GM21367 (cell line): ENCODE measurements around the gene GREB1L.
"Not testable (repeated sequence)": the region's sequence is repeated elsewhere in the genome, so short reads cannot be mapped to it uniquely, and the experiment has no call there.

Experiments used
- ATAC-seq: cut with Tn5 transposase; IDR thresholded peaks from one replicate; pipeline ENCODE4 v1.9.1; 2021; ENCODE audit not compliant: unreplicated experiment

Gene GREB1L

GRCh38 chr18:21362831-21363230, 120.8 kb downstream of the GREB1L start:
- no peak for ATAC-seq

DNA sequence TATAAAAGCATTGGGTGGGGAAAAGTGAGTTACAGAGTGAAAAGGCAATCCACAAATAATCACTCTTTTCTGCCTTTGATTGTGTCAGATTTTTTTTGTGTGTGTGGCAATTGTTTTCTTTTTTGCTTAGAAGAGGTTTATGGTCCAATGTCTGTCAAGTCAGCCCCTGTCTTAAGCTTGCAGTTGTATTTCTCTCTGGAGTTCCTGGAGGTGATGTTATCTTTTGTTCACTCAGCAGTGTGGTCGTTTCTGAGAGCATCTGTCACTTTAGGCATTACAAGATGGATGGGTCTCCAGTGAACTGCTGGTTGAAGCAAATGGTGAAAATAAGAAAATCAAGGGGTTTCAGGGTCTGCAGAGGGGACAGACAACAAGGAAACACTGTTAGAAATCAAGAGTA, 121.3 kb downstream of the GREB1L start:
- ATAC-seq, result no peak

- ATAC-seq, result no peak
These were observed 122.4 kb downstream of the GREB1L start for GRCh38 chr18:21364471-21364870.

- no peak for ATAC-seq
These were observed 124.9 kb downstream of the GREB1L start for GRCh38 chr18:21366896-21367295.

DNA sequence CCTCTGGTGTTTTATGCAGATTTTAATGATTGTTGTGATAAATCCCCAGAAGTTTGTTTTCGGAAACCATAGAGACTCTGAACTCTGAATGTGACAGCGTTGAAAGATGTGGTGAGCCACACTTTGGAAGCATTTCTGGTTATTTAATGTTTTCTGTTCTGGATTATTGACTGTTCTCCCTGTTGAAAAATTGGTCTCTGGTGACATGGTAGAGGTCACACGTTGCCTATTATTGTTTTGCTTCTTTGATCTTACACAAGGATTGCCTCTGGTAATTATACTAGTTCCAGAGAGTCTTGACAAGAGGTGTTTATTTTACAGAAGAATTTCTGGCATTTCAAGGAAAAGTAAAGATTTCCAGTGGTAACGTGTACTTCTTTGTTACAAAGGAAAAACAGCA, 127.1 kb downstream of the GREB1L start:
- ATAC-seq, result no peak

GRCh38 chr18:21369597-21369996, 127.6 kb downstream of the GREB1L start:
- not testable (repeated sequence) for ATAC-seq

- no peak for ATAC-seq
These were observed 141.0 kb downstream of the GREB1L start for GRCh38 chr18:21383031-21383430.

GRCh38 chr18:21386523-21387240, 144.7 kb downstream of the GREB1L start:
- no peak for ATAC-seq

DNA sequence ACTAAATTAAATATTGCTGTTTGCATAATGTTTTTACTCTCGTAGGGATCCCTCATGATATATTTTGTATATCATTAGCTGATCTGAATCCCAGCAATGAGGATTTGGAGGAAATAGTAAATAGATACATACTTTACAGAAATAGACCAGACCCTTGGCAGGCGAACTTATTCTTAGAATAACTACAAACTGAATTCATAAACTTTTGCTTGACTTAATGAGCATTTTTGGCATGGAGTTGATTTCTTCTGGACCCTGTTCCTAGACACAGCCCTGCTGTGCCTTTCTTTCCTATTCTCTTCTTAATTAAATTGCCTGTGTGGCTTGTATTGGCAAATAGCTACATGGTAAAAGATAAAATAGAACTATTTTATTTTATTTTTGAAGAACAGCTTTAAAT, 145.9 kb downstream of the GREB1L start:
- no peak for ATAC-seq

GRCh38 chr18:21389283-21389682, 147.3 kb downstream of the GREB1L start:
- ATAC-seq, result no peak

DNA sequence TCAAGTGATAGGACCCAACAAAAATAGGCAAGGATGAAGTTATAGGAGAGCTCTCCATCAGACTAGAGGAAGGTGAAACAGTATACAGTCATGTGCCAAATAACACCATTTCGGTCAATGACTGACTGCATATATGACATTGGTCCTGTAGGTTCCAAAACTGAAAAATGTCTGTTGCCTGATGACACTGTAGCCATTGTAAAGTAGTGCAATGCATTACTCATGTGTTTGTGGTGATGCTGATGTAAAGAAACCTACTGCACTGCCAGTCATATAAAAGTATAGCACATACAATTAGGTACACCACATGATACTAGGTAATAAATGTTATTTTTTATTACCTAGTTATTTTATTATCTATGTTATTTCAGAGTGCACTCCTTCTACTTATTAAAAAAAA, 147.9 kb downstream of the GREB1L start:
- ATAC-seq, result no peak

DNA sequence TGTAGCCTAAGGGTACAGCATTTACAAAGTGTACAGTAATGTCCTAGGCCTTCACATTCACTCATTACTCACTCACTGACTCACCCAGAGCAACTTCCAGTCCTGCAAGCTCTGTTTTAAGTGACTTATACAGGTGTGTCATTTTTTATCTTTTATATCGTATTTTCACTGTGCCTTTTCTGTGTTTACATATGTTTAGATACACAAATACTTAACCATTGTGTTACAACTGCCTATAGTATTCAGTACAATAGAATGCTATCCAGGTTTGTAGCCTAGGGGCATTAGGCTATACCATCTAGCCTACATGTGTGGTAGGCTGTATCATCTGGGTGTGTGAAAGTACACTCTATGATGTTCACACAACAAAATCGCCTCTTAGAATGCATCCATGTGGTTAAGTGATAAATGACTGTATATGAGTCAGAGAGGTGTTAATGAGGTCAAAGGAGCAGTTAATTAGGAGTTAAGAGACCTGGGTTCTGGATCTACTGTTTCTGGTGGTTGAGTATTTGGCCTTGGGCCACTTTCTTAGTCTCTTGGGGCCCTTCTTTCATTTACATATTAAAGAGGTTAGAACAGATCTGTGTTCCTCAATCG, 149.1 kb downstream of the GREB1L start:
- ATAC-seq, result no peak

DNA sequence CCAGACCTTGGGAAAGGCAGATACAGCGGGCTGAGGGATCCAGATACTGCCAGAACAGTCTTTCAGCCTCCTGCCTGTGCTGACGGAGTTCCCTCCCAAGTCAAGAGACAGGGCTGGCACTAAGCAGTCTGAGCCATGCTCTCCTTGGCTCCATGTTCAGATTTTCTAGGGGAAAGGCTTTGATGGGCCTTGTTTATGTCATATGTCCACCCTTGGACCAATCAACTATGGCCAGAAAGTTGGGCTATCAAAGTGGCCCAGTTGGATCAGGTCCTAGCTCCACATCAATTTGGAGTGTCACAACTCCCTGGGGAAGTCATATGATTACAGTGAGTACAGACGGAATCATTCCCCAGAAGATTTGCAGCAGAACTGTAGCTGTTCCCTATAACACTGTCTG, 152.0 kb downstream of the GREB1L start:
- no peak for ATAC-seq

DNA sequence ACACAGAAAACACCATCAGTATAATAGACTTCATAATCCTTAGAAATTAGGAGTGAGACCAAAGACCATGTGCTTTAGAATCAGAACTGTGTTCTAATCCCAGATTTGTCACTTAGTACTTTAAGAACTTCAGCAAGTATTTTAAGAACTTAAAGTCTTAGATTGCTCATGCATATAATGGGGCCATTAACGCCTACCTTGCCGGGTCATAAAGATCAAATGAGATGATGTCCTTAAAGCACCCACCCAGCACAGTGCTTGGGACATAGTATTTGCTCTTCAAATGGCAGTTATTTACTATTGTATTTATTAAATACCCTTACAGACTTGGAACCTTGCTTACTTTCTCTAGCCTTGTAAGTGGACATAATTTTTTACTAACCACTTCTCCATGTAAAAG, 156.1 kb downstream of the GREB1L start:
- no peak for ATAC-seq

DNA sequence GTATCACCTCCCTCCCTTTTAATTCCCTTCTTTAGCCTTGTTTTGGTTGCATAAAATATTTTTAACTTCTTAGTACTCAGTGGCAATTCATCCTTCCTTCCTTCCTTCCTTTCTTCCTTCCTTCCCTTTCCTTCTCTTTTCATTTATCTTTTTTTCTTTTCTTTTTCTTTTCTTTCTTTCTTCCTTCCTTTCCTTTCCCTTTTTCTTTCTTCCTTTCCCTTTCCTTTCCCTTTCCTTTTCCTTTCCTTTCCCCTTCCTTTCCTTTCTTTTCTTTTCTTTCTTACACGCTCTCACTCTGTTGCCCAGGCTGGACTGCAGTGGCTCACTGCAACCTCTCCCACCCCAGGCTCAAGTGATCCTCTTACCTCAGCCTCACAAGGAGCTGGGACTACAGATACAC, 160.2 kb downstream of the GREB1L start:
- ATAC-seq, result no peak

GRCh38 chr18:21404426-21404825, 162.4 kb downstream of the GREB1L start:
- no peak for ATAC-seq

GRCh38 chr18:21406116-21406515, 164.1 kb downstream of the GREB1L start:
- no peak for ATAC-seq

DNA sequence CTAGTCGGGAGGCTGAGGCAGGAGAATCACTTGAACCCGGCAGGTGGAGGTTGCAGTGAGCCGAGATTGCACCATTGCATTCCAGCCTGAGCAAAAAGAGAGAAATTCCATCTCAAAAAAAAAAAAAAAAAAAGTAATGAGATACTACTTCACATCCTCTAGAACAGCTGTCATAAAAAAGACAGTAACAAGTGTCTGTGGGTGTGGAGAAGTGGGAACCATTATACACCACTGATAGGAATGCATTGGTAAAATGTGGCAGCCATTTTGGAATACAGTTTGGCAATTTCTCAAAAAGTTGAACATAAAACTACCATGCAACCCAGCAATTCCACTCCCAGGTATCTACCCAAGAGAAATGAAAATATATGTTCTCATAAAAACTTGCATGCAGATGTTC, 166.6 kb downstream of the GREB1L start:
- no peak for ATAC-seq

DNA sequence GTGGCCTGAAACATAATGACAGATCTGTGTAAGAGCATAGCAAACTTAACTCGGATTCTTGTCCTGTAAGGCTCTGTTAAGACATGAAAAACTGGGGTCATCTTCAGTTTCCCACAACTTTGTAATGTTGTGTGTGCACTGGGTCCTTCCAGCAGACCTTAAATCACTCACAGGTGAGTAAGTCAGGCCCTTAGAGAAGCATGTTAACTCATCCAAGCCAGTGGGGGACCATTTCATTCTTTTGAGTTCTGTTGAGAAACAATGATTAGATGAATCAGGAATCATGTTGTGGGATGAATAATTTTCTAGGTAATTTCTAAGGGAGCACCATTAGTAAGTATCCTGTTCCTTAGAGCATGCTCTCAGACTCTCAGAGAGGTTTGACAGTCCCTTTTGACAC, 191.4 kb downstream of the GREB1L start:
- no peak for ATAC-seq

GRCh38 chr18:21439431-21439846, 197.4 kb downstream of the GREB1L start:
- ATAC-seq, result no peak

DNA sequence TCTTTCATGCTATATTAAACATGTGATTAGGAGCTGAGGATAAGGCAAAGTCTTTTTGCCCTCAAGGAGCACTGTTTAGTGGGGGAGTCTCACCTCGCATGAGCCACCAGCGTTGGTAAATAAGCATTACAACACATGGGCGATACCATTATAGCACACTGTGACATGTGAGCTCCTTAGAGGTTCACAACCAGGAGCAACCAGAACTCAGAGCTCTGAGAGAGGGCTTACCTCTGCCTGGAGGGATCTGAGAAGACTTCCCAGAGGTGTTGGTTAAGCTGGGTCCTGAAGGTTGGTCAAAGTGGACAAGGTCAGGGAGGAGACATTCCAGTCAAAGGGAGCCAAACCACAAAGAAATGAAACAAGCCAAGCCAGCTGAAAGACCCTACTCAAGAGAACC, 199.6 kb downstream of the GREB1L start:
- ATAC-seq, result no peak

GRCh38 chr18:21443776-21444464, 201.9 kb downstream of the GREB1L start:
- ATAC-seq, result no peak
